Stimulated activated CD8-positive, alpha-beta memory T cell treated with anti-CD3 and anti-CD28 coated beads, Interleukin-15, amount 100 ng/mL, for 1 hour (primary cell): ENCODE results near the gene CLK3.

Source experiments
- DNase-seq: peaks from one replicate; pipeline ENCODE4 v3.0.0-alpha.2; 2020; ENCODE audit warnings: low read depth

CLK3 gene

GRCh38 chr15:74603026-74603788 lies 12.4 kb upstream of the CLK3 start:
- no peak for DNase-seq

- no peak for DNase-seq
Observed at GRCh38 chr15:74603789-74604705, 11.6 kb upstream of the CLK3 start.

GRCh38 chr15:74604983-74605794 lies 10.4 kb upstream of the CLK3 start:
- DNase-seq, result no peak

GRCh38 chr15:74605795-74606150 lies 9.9 kb upstream of the CLK3 start:
- DNase-seq, result no peak

GRCh38 chr15:74608786-74609185 lies 6.8 kb upstream of the CLK3 start:
- no peak for DNase-seq

- no peak for DNase-seq
Observed at GRCh38 chr15:74609938-74610301, 5.7 kb upstream of the CLK3 start.

GRCh38 chr15:74610302-74610951 lies 5.2 kb upstream of the CLK3 start:
- DNase-seq, result no peak

- DNase-seq, result no peak
Observed at GRCh38 chr15:74611341-74611740, 4.3 kb upstream of the CLK3 start.

- no peak for DNase-seq
Observed at GRCh38 chr15:74611834-74612233, 3.8 kb upstream of the CLK3 start.

GRCh38 chr15:74612677-74613076 lies 3.0 kb upstream of the CLK3 start:
- no peak for DNase-seq

- no peak for DNase-seq
Observed at GRCh38 chr15:74613089-74613952, 2.3 kb upstream of the CLK3 start.

- no peak for DNase-seq
Observed at GRCh38 chr15:74613953-74614743, 1.5 kb upstream of the CLK3 start.

- DNase-seq, result peak; percentile 74
Observed at GRCh38 chr15:74614744-74615507, 710 bp upstream of the CLK3 start.

GRCh38 chr15:74616366-74616939 lies 817 bp downstream of the CLK3 start:
- DNase-seq, result peak; percentile 41

- no peak for DNase-seq
Observed at GRCh38 chr15:74616996-74617395, 1.4 kb downstream of the CLK3 start.

- DNase-seq, result no peak
Observed at GRCh38 chr15:74618841-74619596, 3.4 kb downstream of the CLK3 start.

- DNase-seq, result no peak
Observed at GRCh38 chr15:74619916-74620635, 4.4 kb downstream of the CLK3 start.
